ENCODE data around the gene HSF5. TPM values are rescaled to one million over a fixed set of nuclear protein-coding genes. Genes with fewer than 3 reads are reported as not detected.
A peak's percentile ranks its signal among the peaks of the same experiment; 100 is the strongest.

HSF5 gene
- total RNA-seq (2014; rRNA removed; shearing (Covaris generic)) = not detected in 2 replicates

- DNase-seq (ENCODE audit: low spot score) = no peak
Measured at GRCh38 chr17:58487589-58488427, at the start of gene HSF5. TSS of gene HSF5 (minus strand) at chr17:58488408. CDS start at chr17:58488274, 134 bp downstream.

- no peak for DNase-seq (ENCODE audit: low spot score)
Measured at GRCh38 chr17:58537266-58537665, 49.1 kb upstream of the HSF5 start.

- no peak for DNase-seq (ENCODE audit: low spot score)
Measured at GRCh38 chr17:58536542-58536941, 48.3 kb upstream of the HSF5 start.

- no peak for DNase-seq (ENCODE audit: low spot score)
Measured at GRCh38 chr17:58535431-58535830, 47.2 kb upstream of the HSF5 start.

GRCh38 chr17:58534901-58535421 is 46.8 kb upstream of the HSF5 start:
- no peak for DNase-seq (ENCODE audit: low spot score)

GRCh38 chr17:58534331-58534730 is 46.1 kb upstream of the HSF5 start:
- DNase-seq (ENCODE audit: low spot score) = no peak

GRCh38 chr17:58533616-58534188 is 45.5 kb upstream of the HSF5 start:
- DNase-seq (ENCODE audit: low spot score) = no peak

- DNase-seq (ENCODE audit: low spot score) = no peak
Measured at GRCh38 chr17:58532555-58532951, 44.3 kb upstream of the HSF5 start.

GRCh38 chr17:58531661-58532554 is 43.7 kb upstream of the HSF5 start:
- peak; percentile 26 for DNase-seq (ENCODE audit: low spot score)

GRCh38 chr17:58531122-58531521 is 42.9 kb upstream of the HSF5 start:
- no peak for DNase-seq (ENCODE audit: low spot score)

- no peak for DNase-seq (ENCODE audit: low spot score)
Measured at GRCh38 chr17:58530655-58531054, 42.4 kb upstream of the HSF5 start.

GRCh38 chr17:58529275-58529674 is 41.1 kb upstream of the HSF5 start:
- DNase-seq (ENCODE audit: low spot score) = no peak

GRCh38 chr17:58528443-58528842 is 40.2 kb upstream of the HSF5 start:
- no peak for DNase-seq (ENCODE audit: low spot score)

GRCh38 chr17:58527949-58528348 is 39.7 kb upstream of the HSF5 start:
- no peak for DNase-seq (ENCODE audit: low spot score)

- no peak for DNase-seq (ENCODE audit: low spot score)
Measured at GRCh38 chr17:58527306-58527705, 39.1 kb upstream of the HSF5 start.

GRCh38 chr17:58525239-58525638 is 37.0 kb upstream of the HSF5 start:
- no peak for DNase-seq (ENCODE audit: low spot score)

- no peak for DNase-seq (ENCODE audit: low spot score)
Measured at GRCh38 chr17:58521680-58522079, 33.5 kb upstream of the HSF5 start.

- peak; percentile 57 for DNase-seq (ENCODE audit: low spot score)
Measured at GRCh38 chr17:58520843-58521430, 32.7 kb upstream of the HSF5 start.

GRCh38 chr17:58517928-58518609 is 29.9 kb upstream of the HSF5 start:
- DNase-seq (ENCODE audit: low spot score) = peak; percentile 99

- DNase-seq (ENCODE audit: low spot score) = no peak
Measured at GRCh38 chr17:58517378-58517927, 29.2 kb upstream of the HSF5 start.
